ENCODE measurements around the gene ADGRB2. TPM values are rescaled to one million over a fixed set of nuclear protein-coding genes. Genes with fewer than 3 reads are reported as not detected.

ADGRB2 gene
- total RNA-seq, 1 experiment from 2014 or later: 1.5 TPM

GRCh38 chr1:31678681-31679080 lies 85.5 kb downstream of the ADGRB2 start:
- Mint-ChIP-seq H3K4me1 (ENCODE audit: insufficient read depth, unreplicated experiment) (no peaks in the 10 kb centered on the region), H3K4me3 (ENCODE audit: unreplicated experiment) (no peak overlapping the region), H3K27me3 (ENCODE audit: insufficient read depth, unreplicated experiment) (no peaks in the 10 kb centered on the region), H3K27ac (ENCODE audit: low read depth, unreplicated experiment) (peak overlapping the region; percentile 14), H3K9me3 (ENCODE audit: unreplicated experiment) (no peaks in the 10 kb centered on the region), H3K36me3 (ENCODE audit: insufficient read depth, unreplicated experiment) (peaks cover 15% of the 10 kb centered on the region)
- ChIA-PET POLR2A (interaction anchor here (1.0 to 1.9 kb wide), 4 partner anchors 8 to 23 kb away, joined by 3 to 7 read pairs (median 4); no protein-coding TSS in a partner anchor), CTCF (interaction anchor here (1.3 to 1.4 kb wide), 2 partner anchors 8 to 14 kb away, joined by 3 to 5 read pairs; no protein-coding TSS in a partner anchor)
- BruUV-seq (replicated peaks): no TSS peak
- no peak for DNase-seq (ENCODE audit: unreplicated experiment)
- intact Hi-C loops (cut with micrococcal nuclease): no loop called here
- no peak for TF ChIP-seq CTCF (IDR thresholded peaks at IDR 0.05; ENCODE audit: unreplicated experiment)

- intact Hi-C loops (cut with micrococcal nuclease): no loop called here
- ChIA-PET CTCF (interaction anchor here (0.9 to 1.3 kb wide), 3 partner anchors 14 to 111 kb away, joined by 3 to 4 read pairs (median 3); no protein-coding TSS in a partner anchor), POLR2A (interaction anchor here (1.0 to 1.9 kb wide), 3 partner anchors 7 to 12 kb away, joined by 3 to 7 read pairs (median 6); no protein-coding TSS in a partner anchor)
- H3K4me1 Mint-ChIP-seq (ENCODE audit: insufficient read depth, unreplicated experiment): no peaks in the 10 kb centered on the region
- BruUV-seq (replicated peaks): no TSS peak
- H3K27ac Mint-ChIP-seq (ENCODE audit: low read depth, unreplicated experiment): no peak overlapping the region
- H3K9me3 Mint-ChIP-seq (ENCODE audit: unreplicated experiment): no peaks in the 10 kb centered on the region
- H3K36me3 Mint-ChIP-seq (ENCODE audit: insufficient read depth, unreplicated experiment): peaks cover 15% of the 10 kb centered on the region
- no peak overlapping the region for H3K4me3 Mint-ChIP-seq (ENCODE audit: unreplicated experiment)
- no peaks in the 10 kb centered on the region for H3K27me3 Mint-ChIP-seq (ENCODE audit: insufficient read depth, unreplicated experiment)
- no peak for DNase-seq (ENCODE audit: unreplicated experiment)
- no peak for TF ChIP-seq CTCF (IDR thresholded peaks at IDR 0.05; ENCODE audit: unreplicated experiment)
Measured at GRCh38 chr1:31677949-31678348, 86.2 kb downstream of the ADGRB2 start.

- no TSS peak for BruUV-seq (replicated peaks)
- POLR2A ChIA-PET: interaction anchor here (1.6 kb wide), 1 partner anchor 11 kb away, joined by 7 read pairs; no protein-coding TSS in a partner anchor
- H3K9me3 Mint-ChIP-seq (ENCODE audit: unreplicated experiment): no peaks in the 10 kb centered on the region
- no peak overlapping the region for H3K4me3 Mint-ChIP-seq (ENCODE audit: unreplicated experiment)
- peaks cover 15% of the 10 kb centered on the region for H3K36me3 Mint-ChIP-seq (ENCODE audit: insufficient read depth, unreplicated experiment)
- TF ChIP-seq CTCF (IDR thresholded peaks at IDR 0.05; ENCODE audit: unreplicated experiment): no peak
- no peak overlapping the region for H3K27ac Mint-ChIP-seq (ENCODE audit: low read depth, unreplicated experiment)
- DNase-seq (ENCODE audit: unreplicated experiment): no peak
- H3K27me3 Mint-ChIP-seq (ENCODE audit: insufficient read depth, unreplicated experiment): no peaks in the 10 kb centered on the region
- H3K4me1 Mint-ChIP-seq (ENCODE audit: insufficient read depth, unreplicated experiment): no peaks in the 10 kb centered on the region
- CTCF ChIA-PET: interaction anchor here (0.9 to 1.3 kb wide), 2 partner anchors 16 to 111 kb away, joined by 3 to 4 read pairs; no protein-coding TSS in a partner anchor
- intact Hi-C loops (cut with micrococcal nuclease): no loop called here
Measured at GRCh38 chr1:31677401-31677800, 86.7 kb downstream of the ADGRB2 start.

Small RNA genes within 50 kb of the gene (microRNA-seq; reads per million reads assigned to microRNA genes)
- not detected for gene MIR4254

Other genes with a start within 250 kb of the ADGRB2 start
- 2.7 and 2.9 TPM in 2 replicates for gene TINAGL1, start 187.8 kb downstream of the ADGRB2 start, total RNA-seq (2022)
- gene HCRTR1, start 146.7 kb downstream of the ADGRB2 start, total RNA-seq (2022): not detected in 2 replicates
- 56.7 and 61.1 TPM in 2 replicates for gene PEF1, start 119.5 kb downstream of the ADGRB2 start, total RNA-seq (2022)
- gene COL16A1, start 60.3 kb downstream of the ADGRB2 start, total RNA-seq (2022): 42.1 and 49.1 TPM in 2 replicates
- 0.47 and 0.59 TPM in 2 replicates for gene SPOCD1, start 51.7 kb upstream of the ADGRB2 start, total RNA-seq (2022)
- gene PTP4A2, start 174.0 kb upstream of the ADGRB2 start, total RNA-seq (2022): 196 and 220 TPM in 2 replicates
- 106 and 107 TPM in 2 replicates for gene KHDRBS1, start 249.5 kb upstream of the ADGRB2 start, total RNA-seq (2022)